Measurements from ENCODE around the gene TTC33.

The TTC33 gene

GRCh38 chr5:40503439-40503838, 252.3 kb downstream of the TTC33 start:
- DNase-seq = no peak

DNA sequence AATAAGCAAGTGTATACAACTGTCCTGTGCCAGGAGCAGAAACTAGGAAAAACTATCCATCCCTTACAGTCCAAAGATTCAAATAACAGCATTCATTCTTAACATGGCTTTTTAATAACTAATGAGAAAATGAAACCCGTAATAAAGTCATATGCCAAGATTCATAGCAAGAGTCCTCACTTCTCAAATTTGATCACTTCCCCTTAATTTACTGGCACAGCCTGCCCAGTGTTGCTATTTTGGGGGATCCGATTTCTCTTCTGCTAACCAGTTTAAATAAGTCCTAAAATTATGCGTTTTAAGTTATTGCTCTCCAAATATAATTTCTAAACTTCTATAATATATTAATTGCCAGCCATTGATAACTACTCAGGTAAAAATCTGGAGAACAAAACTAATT, 253.0 kb downstream of the TTC33 start:
- peak in 1 of 2 donors; percentile 13 for DNase-seq

DNA sequence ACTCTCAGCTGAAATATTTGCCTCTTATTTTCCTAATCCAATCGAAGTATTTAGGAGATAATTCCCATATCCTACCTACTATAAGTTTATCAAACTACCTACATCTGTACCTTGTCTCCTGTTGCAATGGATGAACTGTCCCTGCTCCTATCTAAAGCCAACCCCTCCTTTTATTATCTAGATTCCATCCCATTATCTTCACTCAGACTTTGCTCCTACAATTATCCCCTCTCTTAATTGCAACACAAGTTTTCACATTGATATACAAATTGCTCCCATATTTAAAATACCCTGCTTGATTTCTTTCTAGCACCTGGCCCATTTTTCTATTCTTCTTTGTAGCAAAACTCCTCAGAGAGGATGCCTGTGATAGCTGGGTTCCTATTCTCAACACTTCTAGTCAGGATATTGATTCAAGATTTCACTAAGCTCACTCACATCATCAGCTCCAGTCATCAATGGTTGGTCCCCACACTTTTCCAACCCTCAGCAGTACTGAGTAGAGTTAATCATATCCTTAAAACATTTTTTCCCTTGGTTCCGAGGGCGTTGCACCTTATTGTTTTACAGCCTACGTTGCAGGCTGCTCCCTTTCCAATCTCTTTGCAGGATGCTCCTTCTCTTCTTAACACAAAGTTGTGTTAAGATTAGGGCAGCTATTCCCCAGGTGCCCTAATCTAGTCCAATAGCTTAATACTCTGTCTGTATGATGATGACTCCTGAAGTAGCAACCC, 253.9 kb downstream of the TTC33 start:
- no peak for DNase-seq

DNA sequence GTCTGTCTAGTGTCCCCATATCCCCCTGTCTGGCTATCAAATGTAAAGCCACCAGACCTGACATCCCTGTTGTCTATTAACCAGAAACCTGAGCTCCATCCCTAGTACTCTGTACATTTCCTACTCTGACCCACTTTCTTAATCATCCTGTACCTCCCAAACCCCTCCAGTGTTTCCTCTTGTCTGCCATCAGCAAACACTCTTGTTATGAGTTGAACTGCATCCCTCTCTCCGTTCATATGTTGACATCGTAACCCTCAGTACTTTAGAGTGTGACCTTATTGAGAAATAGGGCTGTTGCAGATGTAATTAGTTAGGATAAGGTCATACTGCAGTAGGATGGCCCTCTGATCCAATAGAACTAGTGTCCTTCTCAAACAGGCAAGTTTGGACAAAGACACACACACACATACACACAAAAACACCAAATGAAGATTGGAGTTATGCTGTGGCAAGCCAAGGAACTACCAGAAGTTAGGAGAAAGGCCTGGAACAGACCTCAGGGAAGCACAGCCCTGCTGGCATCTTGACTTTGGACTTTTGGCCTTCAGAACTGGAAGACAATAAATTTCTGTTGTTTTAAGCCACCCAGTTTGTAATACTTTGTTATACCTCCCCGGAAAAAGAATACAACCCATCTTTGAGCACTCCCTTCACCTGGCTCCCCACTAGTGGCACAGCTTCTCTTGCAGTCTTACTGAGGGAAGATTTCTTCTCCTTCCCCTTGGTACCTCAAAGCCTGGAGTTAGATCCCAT, 256.1 kb downstream of the TTC33 start:
- no peak for DNase-seq

DNA sequence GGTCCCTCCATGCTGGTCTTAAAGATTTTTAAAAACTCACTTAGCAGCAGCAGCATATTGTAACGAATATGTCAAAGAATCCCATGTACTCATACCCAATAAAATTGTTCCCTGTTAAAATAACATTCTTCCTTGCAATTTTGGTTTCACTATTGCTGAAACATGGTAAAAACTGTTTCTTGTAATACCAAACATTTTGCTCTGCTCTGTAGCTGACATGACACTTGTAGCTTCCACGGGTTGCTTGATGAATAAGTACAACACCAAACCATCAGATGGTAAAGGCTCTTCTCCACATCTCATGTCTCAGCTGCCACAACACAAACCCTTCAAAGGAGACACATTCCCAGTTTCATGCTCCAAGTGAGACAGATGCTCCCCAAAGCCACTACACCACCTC, 256.8 kb downstream of the TTC33 start:
- DNase-seq = no peak

DNA sequence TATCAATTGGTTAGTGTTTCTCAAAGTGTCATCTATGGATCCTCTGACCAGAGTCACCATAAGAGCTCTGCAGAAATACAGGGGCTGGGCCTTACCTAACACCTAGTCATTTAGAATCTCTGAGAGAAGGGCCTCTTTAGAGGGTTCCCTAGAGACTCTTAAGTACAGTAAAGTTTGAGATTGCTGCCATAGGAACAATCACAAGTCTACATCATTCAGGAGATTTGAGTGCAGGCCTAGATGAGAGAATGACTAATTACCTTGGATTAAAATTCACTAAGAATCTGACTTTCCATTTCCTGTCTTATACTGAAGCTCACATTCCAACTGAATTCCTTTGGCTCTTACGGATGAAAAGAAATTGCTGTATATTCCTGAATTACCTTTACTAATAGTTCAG, 258.2 kb downstream of the TTC33 start:
- DNase-seq = no peak

DNA sequence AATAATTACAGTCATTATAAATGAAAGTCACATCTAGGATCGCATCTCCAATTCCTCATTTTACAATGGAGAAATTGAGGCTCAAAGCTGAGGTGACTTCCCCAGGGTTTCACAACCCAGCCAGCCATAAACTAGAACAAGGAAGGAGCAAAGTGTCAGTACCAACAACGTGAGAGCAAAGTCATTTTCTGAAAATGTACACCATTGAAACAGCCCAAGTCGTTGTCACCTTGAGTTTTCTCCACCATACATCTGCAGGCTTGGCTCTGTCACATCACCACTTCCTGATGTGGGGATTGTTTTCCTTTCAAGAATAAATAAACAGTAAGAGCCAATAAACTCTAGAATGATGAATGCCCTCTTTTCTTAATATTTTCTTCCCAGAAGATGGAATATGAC, 260.5 kb downstream of the TTC33 start:
- DNase-seq = no peak

DNA sequence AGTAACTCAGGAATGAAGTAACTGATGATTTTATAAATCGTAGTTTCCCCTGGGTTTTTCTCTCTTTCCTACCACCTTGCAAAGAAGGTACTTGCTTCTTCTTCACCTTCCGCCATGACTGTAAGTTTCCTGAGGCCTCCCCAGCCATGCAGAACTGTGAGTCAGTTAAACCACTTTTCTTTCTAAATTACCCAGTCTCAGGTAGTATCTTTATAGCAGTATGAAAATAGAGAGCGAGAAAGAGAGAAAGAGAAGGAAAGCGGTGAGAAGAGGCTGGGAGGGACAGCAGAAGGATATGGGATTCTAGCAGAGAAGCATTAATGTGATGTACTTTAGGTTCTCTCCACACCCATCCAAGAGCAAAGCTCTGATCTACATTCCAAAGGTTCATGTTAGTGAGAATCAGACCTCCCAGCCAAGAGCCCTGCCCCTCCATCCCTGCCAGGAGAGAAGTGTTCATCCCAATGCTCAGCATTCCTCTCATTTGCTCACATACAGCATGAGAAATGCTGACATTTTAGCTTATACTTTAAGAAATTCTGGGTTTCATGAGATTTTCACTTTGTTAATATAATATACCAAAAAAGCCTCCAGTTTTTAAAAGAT, 261.0 kb downstream of the TTC33 start:
- DNase-seq = no peak

- no peak for DNase-seq
Measured at GRCh38 chr5:40492056-40492455, 263.7 kb downstream of the TTC33 start.

GRCh38 chr5:40491644-40492043, 264.1 kb downstream of the TTC33 start:
- no peak for DNase-seq

GRCh38 chr5:40490464-40491111, 265.2 kb downstream of the TTC33 start:
- peak in 1 of 2 donors; percentile 24 for DNase-seq

GRCh38 chr5:40489421-40489820, 266.3 kb downstream of the TTC33 start:
- DNase-seq = no peak

DNA sequence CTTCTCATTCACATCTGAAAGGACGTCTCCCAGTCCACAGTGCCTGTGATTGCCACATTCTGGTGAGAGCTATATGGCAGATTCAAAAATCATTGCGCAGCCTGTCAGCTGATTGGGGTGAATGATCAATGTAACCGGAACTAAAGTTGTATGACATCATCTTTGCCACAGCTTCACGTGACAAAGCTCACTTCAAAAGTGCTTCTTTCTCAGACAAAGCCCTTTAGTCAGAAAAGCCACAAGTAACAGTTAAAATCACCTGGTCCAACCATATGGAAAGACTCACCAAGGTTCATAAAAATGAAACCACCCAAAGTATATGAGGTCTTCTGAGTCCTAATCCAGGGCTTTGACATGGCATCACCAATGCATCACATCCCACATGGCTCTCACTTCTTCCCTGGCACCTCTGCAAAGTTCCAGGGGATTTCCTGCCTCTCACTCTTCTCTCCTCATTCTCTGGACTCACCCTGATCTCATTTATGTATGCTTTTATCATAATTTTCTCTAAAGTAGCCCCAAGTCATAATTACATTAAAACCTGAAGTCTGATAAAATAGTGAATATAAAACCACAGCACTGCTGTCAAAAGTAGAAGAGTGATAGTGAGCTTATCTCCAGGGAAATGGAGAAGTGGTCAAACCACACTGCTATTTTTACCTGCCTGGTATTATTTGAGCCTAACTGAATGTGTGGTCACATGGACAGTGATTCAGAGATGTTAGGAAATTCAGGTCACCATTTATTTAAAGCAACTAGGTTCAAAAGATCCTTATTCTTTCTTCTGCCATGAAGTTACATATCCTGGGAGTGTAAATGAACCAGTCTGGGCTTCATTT, 269.1 kb downstream of the TTC33 start:
- DNase-seq = peak; percentile 69 to 77

DNA sequence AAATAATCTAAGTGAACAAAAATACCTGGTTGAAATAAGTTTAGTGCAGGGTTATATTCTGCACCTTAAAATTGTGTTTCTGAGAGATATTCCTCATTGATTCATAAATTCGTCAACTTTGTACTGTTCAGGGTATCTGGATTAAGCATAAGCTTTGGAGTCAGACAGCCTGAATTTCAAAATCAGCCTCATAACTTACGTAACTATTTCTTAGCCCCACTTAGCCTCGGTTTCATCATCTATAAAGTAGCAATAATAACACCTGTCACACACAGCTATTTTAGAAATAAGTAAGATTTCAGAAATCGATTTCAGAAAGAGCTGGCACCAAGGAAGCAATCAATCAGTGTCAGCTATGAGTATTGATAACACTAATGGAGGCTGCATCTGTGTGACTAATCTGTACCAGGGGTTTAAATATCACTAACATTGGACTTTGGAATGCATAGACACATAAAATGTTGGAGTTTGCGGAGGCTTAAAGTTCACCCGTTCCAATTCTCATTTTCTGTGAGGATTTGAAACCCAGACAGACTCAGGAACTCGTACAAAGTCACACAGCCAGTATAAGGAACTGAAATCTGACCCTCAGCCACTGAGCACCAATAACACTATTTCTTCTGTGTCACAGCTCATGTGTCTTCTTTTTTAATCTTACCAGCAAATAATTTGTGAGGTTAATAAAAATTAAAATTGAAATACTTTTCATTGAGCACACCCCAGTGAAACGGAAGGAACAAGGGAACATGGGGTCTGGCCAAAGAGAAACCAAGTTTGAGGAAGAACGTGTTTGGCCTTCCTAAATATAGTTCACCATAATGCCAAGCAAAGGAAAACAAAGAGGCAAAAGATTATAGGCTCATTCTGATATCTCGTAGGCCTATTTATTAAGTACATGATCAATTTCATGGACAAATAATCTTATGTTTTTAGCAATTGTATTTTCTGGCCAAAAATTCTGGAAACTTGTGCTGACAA, 270.5 kb downstream of the TTC33 start:
- DNase-seq = no peak

- no peak for DNase-seq
Measured at GRCh38 chr5:40484495-40484894, 271.3 kb downstream of the TTC33 start.

- no peak for DNase-seq
Measured at GRCh38 chr5:40483316-40483715, 272.4 kb downstream of the TTC33 start.

- DNase-seq = no peak
Measured at GRCh38 chr5:40481241-40481640, 274.5 kb downstream of the TTC33 start.

- peak in 1 of 2 donors; percentile 35 for DNase-seq
Measured at GRCh38 chr5:40480392-40480791, 275.4 kb downstream of the TTC33 start.

GRCh38 chr5:40479939-40480338, 275.8 kb downstream of the TTC33 start:
- no peak for DNase-seq

- no peak for DNase-seq
Measured at GRCh38 chr5:40478766-40479165, 277.0 kb downstream of the TTC33 start.

DNA sequence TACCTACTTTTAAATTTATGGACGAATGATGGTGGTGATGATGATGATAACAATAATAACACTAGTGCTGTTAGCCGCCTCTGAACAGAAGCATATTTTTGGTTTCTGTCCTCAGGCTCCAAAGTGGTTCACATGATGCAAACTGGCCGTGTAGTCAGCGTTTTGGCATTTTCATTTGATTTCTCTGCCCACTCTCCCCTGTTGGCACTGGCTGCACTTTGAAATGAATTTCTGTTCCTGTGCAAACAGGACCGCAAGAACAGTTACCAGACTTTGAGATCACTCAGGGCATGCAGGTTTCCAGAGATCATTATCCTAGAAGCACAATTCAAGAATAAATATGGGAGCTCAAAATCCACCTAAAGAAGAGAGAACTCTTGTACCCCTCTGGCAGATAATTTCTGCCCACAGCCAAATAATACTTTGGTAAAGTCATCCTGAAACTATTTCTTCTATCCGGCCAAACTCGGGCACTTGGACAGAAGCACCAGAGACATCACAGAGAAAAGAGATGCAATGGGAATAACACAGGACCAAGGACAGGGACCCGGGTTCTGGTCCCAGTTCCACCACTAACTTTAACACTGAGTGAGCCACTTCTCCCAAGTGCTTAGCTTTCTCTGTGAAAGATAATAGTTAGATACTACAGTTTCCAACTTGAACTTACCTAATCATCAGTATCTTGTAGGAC, 277.8 kb downstream of the TTC33 start:
- no peak for DNase-seq
